Hepatic stellate cell (primary cell): Measurements from ENCODE around the gene CTTNBP2.

ENCODE experiments used
- DNase-seq: peaks from one replicate; pipeline ENCODE4 v3.0.0; 2011; ENCODE audit warnings: low spot score

Gene CTTNBP2

DNA sequence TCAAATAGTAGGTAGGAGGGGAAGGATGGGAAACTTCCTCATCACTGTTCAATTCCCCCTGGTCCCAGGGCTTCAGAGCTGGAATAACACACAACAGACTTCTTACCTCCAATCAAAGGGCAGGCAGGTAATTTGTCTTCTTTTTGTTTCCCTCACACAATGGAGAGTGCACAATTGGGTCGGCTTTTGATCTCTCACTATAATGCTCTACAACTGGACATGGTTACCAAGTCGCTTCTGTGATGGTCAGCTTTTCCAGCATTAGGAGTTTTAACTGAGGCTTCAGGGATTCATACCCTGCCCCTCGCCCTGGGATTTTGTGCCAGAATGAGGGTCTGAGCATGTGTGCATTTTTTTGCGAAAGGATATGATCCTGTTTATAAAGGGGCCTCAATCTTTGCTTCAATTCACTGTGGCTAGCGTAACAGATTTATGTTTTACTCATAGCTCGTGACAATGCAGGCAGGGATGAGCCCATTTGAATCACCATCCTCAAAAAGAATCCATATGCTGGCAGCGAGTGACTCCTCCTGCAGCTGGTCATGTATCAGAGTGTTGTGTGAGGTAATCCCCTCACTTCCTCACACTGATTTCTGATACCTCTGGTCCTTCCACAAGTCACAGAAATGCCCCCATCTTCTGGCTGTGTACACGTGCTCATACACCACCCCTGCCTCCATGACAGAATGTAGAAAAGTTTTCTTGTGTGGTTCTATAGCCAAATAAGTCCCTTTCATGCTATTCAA lies 189.6 kb downstream of the CTTNBP2 start:
- no peak for DNase-seq

DNA sequence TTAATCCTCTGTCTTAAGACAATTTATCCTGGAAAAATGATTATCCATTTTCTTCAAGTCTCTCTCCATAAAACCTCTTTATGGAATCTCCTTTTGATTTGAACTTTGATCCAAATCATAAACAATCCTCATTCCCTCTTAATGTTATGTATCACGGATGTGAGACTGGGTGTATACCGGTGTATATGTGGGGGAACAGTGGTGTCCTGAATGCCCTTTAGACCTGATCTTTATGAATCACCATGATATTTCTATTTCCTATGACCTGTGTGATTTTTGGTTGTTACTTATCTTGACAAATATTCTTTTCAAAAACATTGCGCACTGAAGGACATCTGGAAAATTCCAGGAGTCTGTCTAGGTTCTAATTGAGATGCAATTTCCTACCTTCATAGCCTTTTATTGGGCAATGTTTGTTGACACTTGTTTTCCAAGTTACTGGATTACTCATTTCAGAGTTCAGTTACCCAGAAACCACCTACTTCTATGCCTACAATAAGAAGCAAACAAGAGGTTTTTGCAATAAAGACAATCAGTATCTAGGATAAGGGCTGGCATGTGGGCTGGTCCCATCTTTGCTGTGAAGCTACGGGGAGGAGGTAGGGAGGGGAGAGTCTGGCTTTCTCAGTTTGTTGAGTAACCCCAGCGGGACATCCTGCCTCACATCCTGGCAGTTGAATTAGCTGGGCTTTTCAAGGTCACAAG lies 190.4 kb downstream of the CTTNBP2 start:
- DNase-seq: no peak

DNA sequence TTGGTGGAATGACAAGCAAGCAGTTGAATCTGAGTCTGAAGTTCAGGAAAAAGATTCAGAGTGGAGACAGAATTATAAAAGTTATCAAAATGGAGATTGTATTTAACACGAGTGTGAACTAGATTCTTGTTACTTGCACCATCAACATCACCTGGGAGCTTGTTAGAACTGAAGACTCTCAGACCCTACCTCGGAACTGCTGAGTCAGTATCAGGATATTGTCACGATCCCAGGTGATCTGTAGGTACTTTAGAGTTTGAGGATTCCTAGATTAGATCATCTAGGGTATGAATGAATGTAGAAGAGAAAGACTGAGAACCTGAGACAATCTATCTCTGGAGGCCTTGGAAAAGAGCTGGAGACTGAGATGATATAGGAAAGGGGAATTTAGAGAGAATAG lies 194.1 kb downstream of the CTTNBP2 start:
- no peak for DNase-seq

DNA sequence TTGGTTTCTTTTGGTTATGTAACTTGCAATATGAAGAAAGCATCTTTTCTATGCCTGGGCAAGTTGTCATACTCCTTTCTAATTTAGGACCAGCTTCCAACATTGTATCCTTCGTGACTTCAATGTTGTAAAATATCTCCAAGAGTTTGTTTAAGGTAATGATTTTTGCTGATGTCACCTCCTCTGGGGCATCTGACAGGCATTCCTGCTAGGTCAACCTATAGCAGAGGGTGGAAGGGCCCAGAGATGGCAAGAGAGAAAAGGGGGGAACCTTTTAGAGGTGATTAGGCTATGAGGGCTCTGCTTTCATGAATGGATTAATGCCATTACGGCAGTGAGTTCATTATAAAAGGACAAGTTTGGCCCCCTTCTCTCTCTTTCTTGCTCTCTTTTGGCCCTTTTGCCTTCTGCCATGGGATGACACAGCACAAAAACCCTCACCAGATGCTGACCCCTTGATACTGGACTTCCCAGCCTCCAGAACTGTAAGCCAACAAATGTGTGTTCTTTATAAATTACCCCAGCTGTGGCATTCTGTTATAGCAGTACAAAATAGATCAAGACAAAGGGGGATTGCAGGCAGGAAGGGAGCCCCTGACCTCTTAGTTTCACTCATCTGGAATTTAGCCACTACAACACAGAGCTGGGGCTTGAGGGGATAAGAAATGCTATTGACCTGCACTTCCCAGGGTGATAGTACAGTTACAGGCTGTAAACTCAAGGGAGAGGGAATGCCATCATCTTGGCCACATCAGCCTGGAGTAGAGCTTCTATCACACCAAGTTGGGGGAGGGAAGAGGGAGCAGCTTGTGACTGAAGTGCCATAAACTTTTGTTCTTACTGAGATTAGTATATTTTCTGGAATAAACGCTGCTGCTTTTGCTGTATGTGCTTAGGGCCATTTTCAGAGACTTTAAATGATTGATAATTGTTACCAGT lies 197.5 kb downstream of the CTTNBP2 start:
- DNase-seq: no peak

DNA sequence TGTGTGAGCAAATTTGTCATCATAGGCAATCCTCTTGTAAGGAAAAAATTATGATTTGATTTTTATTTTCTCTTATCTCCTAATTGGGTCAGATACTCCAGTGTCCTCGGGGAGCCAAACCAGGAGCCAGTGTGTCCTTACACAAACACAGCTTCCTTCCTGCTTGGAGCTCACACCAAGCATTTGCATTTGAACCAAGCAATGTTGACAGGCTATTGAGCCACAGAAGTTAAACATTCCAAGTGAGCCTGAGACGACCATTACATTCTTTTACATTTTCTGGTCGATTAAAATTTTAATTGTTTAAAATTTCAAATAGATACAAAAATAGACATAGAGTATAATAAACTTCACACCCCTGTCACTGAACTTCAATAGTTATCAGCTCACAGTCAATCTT lies 198.6 kb downstream of the CTTNBP2 start:
- no peak for DNase-seq

DNA sequence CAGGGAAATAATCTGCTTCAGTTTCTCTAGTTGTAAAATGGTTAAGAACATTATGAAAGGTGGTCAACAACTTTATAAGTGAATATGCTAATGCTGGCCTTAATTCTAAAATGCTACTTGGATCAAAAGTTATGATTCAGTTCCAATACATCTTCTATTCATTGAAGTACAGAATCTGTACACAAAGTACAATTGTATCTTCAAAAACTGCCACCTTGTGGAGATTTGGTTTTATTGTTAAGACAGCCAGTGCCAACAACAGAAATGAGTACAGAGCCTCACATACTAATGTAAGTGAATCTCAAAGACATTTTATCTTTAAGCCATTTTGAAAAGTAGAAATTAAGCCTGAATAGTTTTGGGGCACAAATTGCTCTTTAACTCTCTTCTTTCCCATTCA lies 199.4 kb downstream of the CTTNBP2 start:
- DNase-seq: peak; percentile 12

DNA sequence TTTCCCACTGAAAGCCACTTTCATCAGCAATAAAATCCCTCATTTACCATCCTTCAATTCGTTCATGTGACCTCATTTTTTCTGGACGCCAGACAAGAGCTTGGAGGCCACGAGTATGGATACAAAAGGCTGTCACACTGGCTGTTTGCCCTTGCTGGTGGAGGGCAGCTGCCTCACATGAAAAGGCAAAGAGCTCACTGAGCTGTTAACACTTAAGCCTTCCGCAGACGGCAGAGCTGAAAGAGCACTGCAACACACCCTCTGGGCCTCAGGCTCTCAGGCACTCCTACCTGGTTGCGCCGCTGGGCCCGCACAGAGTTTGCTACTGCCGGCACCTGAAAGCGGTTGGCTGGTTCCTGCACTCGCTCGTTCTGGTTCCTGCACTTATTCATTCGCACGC lies 199.9 kb downstream of the CTTNBP2 start:
- no peak for DNase-seq

DNA sequence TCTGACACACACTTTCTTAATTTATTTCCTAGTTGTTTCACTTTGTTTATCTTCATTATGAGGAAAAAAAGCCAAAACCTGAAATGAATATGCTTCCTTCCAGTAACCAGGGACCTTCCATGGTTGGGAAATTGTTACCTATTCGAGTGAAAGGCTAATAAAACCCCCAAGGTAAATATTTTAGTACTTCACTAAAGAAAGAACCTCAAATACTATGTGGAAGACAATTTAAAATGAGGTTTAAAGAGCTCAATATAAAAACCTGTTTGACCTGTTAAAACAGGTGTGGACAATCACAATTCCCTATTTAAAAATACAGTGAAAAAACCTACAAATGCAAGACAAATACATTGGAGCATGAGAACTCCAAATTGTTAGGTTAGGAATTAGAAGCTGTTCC lies 200.8 kb downstream of the CTTNBP2 start:
- no peak for DNase-seq

DNA sequence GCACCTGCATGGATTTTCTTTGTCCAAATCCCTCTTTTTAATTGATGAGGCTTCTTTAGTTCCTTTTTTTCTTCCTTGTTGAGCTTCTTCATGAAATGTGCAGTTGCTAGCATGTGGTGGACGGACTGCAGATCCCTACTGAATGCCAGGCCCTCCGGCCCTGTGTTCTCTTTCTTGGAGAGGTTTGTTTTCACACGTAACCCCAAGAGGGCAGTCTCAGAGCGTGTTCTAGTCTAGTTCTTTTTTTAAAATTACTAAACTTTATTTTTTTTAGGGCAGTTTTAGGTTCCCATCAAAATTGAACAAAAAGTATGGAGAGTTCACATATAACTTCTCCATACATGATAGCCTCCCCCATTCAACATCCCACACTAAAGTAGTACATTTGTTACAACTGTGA lies 203.4 kb downstream of the CTTNBP2 start:
- no peak for DNase-seq

DNA sequence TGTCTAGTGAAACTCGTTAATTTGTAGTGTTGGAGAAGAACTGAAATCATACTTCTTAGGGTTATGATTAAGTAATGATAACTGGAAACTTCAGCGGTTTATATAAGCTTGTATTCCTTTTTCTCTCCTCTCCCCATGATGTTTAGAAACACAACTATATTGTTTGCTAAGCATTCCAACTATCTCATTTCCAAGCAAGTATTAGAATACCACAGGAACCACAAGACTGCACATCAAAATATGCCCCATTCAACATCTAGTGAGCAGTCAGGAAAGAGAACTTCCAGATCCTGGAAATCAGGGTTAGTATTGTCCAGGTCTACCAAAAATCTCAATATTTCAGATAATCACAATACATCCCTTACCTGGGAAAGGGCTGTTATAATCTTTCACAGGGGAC lies 205.8 kb downstream of the CTTNBP2 start:
- no peak for DNase-seq

DNA sequence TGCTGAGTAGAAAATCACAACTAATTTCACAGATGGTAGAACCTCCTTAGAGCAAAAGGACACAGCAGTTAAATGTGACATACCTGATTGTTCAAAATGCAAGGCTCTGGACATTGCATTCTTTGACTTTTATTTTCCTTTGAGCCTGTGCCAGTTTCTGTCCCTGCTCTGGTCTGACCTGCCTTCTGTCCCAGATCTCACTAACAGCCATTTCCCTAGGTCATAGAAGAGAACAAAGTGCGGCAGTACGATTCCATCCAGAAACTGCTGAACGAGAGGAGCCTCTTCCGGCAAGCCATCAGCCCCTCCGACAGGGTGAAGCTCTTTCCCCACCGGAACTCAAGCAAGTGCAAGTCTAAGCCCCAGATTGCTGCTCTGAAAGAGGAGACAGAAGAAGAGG lies 206.6 kb downstream of the CTTNBP2 start:
- DNase-seq: no peak

DNA sequence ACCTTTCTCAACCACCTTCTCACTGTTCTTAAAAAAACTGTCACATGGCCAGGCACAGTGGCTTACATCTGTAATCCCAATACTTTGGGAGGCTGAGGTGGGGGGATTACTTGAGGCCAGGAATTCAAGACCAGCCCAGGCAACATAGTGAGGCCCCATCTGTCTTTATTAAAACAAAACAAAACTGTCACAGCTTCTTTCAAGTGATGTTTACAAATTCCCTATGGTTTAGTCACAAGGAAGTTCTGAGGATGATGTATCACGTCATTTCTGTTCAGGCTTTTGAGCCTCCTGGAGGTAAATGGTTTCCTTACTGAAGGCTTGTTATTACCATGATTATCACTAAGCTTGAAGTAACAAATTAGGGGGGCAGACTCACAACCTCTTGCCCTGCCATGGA lies 207.2 kb downstream of the CTTNBP2 start:
- DNase-seq: peak; percentile 14

DNA sequence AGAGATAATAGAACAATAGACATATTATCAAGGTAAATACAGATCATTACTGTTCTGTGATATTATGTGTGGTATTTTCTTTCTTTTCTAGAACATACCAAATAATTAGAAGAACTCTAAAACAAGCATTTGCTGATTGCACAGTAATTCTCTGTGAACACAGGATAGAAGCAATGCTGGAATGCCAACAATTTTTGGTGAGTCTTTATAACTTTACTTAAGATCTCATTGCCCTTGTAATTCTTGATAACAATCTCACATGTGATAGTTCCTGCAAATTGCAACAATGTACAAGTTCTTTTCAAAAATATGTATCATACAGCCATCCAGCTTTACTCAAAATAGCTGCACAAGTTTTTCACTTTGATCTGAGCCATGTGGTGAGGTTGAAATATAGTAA lies 207.9 kb downstream of the CTTNBP2 start:
- no peak for DNase-seq

DNA sequence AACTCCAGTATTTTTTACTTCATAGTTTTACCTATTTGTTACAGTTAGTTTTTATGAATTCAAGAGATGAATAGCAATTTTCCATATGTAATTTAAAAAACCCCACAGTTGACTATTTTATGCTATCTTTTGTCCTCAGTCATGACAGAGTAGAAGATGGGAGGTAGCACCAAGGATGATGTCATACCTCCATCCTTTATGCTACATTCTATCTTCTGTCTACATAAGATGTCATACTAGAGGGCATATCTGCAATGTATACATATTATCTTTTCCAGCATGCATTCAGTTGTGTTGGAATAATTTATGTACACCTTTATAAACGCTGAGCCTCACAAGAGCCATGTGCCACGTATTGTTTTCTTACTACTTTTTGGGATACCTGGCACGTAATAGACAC lies 209.2 kb downstream of the CTTNBP2 start:
- no peak for DNase-seq

DNA sequence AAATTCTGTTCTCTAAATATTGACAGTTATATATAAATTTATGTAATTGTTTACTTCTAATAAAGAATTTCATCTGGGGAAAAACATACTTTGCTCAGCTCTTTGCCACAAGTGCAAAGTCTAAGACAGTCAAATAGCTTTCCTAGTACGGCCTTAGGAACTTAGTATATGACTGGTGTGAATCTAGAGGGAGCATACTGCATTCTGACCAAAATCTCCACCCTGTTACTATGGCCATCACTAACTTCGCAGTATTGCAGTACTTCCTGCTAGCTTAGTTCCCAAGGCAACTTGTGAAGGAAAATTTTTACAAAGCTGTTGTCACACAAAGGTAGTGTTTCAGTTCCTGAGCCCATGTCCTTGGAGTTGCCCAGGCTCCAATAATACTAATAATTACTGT lies 211.9 kb downstream of the CTTNBP2 start:
- no peak for DNase-seq
